Neural cell (in vitro differentiated cells): ENCODE measurements around the gene VCX3B.

Experiments used
- CTCF ChIP-seq: fragments of 450-650 bp; IDR thresholded peaks from 2 replicates; pipeline ENCODE4 v1.5.1; 2014; ENCODE audit warnings: antibody characterized with exemption, mild to moderate bottlenecking, moderate library complexity; ENCODE audit not compliant: poor library complexity, severe bottlenecking
- EP300 ChIP-seq: fragments of 450-650 bp; conservative IDR thresholded peaks from 2 replicates; pipeline ENCODE4 v1.6.1; 2014; ENCODE audit warnings: antibody characterized with exemption, mild to moderate bottlenecking, moderate library complexity; ENCODE audit not compliant: poor library complexity, severe bottlenecking
- EZH2 ChIP-seq: fragments of 200-600, 300-800 bp; shearing (Covaris generic), sonication (generic); IDR thresholded peaks from 2 replicates; pipeline ENCODE4 v1.6.1; 2014; ENCODE audit warnings: antibody characterized with exemption, low read length, borderline replicate concordance, mild to moderate bottlenecking; ENCODE audit not compliant: insufficient read depth, poor library complexity, severe bottlenecking
- MXI1 ChIP-seq: fragments of 450-650 bp; conservative IDR thresholded peaks from 2 replicates; pipeline ENCODE4 v1.6.1; 2014; ENCODE audit warnings: antibody characterized with exemption, mild to moderate bottlenecking; ENCODE audit not compliant: poor library complexity, severe bottlenecking
- POLR2AphosphoS5 ChIP-seq: IDR thresholded peaks from 2 replicates; pipeline ENCODE4 v1.6.1; 2012
- RAD21 ChIP-seq: fragments of 450-650 bp; conservative IDR thresholded peaks from 2 replicates; pipeline ENCODE4 v1.6.1; 2014; ENCODE audit warnings: antibody characterized with exemption, mild to moderate bottlenecking, moderate library complexity
- SMC3 ChIP-seq: fragments of 450-650 bp; conservative IDR thresholded peaks from 2 replicates; pipeline ENCODE4 v1.6.1; 2014; ENCODE audit warnings: antibody characterized with exemption, mild to moderate bottlenecking, moderate library complexity; ENCODE audit not compliant: poor library complexity
- TAF1 ChIP-seq: IDR thresholded peaks from 2 replicates; pipeline ENCODE4 v1.6.1; 2012; ENCODE audit warnings: low read depth
- TF ChIP-seq, protein P1 (sequence below): IDR thresholded peaks from 2 replicates; pipeline ENCODE4 v1.6.1; 2012; ENCODE audit warnings: borderline replicate concordance

DNA sequence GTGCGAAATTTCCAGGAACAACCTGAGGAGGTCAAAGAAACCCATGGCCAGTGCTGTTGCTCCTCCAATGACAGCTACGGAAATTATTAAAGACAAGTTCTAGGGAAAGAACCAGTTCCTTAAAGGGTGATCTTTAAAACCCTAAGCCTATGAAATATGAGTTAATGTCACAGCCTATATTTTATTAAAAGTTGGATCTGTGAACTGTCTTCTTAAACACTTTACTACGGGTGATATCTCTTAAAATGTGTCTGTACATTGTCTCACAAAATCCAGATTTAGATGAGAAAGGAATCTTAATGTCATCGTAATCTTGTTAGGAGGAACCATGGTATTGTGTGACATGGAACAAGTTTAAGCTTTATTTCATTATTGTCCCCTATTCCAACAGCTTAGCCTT lies 46.3 kb upstream of the VCX3B start:
- TF ChIP-seq MXI1 (no peak), POLR2AphosphoS5 (no peak), EZH2 (no peak), CTCF (no peak), SMC3 (no peak), TAF1 (no peak), RAD21 (no peak), EP300 (no peak)
- TF ChIP-seq, protein P1, sequence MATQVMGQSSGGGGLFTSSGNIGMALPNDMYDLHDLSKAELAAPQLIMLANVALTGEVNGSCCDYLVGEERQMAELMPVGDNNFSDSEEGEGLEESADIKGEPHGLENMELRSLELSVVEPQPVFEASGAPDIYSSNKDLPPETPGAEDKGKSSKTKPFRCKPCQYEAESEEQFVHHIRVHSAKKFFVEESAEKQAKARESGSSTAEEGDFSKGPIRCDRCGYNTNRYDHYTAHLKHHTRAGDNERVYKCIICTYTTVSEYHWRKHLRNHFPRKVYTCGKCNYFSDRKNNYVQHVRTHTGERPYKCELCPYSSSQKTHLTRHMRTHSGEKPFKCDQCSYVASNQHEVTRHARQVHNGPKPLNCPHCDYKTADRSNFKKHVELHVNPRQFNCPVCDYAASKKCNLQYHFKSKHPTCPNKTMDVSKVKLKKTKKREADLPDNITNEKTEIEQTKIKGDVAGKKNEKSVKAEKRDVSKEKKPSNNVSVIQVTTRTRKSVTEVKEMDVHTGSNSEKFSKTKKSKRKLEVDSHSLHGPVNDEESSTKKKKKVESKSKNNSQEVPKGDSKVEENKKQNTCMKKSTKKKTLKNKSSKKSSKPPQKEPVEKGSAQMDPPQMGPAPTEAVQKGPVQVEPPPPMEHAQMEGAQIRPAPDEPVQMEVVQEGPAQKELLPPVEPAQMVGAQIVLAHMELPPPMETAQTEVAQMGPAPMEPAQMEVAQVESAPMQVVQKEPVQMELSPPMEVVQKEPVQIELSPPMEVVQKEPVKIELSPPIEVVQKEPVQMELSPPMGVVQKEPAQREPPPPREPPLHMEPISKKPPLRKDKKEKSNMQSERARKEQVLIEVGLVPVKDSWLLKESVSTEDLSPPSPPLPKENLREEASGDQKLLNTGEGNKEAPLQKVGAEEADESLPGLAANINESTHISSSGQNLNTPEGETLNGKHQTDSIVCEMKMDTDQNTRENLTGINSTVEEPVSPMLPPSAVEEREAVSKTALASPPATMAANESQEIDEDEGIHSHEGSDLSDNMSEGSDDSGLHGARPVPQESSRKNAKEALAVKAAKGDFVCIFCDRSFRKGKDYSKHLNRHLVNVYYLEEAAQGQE: no peak
